DMS79 treated with DMSO at 0.1 percent for 48 hours (cell line): ENCODE measurements around the gene CACNA1C.
A peak's percentile ranks its signal among the peaks of the same experiment; 100 is the strongest.

Experiments
- DNase-seq: peaks from one replicate; lab custom pipeline; 2025; lab: John Stamatoyannopoulos, UW

Gene CACNA1C

DNA sequence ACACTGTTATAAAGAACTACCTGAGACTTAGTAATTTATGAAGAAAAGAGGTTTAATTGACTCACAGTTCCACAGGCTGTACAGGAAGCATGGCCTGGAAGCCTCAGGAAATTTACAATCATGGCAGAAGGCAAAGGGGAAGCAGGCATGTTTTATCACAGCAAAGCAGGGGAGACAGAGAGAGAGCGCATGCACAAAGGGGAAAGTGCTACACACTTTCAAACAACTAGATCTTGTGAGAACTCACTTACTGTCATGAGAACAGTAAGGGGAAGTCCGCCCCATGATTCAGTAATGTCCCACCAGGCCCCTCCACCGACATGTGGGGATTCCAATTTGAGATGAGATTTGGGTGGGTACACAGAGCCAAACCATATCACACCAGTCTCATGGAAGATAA lies 313.9 kb downstream of the CACNA1C start:
- no peak for DNase-seq

DNA sequence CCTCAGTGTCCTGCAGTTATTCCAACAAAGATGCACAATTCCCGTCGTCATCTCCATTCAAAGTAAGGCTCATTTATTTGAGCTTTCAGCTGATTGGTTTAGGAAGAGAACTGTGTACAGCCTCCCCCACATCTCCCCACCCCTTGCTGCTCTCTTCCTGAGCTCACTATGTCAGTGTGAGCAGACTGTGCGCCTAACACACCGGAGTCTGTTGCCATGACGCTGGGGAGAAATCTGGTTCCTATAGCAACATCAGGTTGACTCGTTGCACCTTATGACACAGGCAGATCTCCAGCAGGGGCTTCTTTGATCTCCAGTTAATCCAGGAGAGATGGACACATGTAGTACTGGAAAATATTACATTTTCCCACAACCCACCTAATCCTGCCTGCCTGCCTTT lies 319.4 kb downstream of the CACNA1C start:
- no peak for DNase-seq

DNA sequence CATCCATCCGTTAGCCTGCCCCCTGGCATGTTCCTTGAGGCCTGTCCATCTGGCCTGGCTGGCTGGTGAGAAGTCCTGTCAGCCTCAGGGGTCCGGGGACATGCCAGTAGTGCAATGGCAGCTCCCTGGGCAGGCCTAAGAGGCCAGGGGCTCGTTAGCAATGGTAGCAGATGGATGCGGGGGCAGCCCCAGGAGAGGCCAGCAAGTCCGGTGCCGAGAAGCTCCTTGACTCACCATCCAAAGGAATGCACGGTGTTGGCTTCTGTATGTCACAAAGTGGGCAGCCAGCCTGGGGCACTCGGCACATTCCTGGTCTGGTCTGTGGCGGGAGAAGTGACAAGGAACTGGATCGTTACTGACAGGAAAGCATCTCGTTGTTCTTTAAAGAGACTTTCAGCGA lies 319.9 kb downstream of the CACNA1C start:
- no peak for DNase-seq

DNA sequence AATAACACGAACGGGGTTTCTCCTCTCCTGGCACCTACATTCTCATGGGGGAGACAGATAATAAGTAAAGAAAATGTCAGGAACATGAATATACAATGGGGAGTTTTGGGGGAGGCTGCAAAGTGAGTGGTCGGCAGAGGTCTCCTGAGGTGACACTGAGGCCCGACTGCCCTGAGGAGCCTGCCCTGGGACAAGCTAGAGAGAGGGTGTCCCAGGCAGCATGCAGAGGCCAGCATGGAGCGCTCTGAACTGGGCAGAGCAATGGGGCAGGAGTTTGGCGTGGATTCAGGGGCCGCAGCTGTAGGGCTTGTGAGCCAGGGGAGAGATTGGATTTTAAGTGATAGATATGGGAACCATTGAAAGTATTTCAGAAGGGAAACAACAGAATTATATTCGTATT lies 320.5 kb downstream of the CACNA1C start:
- no peak for DNase-seq

DNA sequence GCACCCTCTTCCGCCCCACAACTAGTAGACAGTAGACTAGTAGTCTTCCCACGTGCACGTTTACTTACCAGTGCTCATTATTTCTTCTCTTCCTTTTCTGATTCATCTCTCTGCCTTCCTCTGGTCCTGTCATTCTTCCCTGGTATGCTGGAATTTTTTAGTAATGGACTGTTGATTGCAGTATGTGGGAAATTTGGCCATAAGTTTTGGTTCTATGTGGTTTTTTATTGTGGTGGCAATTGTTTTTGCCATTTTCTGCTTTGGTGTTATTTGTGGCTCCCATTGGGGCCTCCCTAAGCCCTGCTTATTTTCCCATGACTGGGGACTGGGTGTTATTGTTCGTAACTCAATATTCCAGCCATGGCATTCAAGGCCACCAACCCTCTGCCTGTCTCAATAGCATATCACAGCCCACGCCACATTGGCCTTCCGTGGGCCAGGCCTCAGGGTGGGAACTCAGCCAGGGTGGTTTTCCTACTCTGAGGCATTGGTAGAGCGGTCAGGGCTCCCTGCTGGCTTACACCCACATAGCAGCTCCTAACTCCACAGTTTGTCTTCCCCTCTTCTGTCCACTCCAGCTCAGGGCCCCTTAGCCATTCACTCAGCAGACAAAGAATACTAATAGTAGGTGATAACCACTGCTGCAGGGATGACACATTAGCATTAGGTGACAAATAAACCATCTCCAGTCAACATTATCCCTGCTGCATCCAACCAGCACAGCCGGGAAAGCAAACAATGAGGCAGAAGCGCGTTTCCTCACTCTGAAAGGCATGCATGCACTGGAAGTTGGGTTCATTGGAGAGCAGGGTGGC lies 321.5 kb downstream of the CACNA1C start:
- DNase-seq = no peak

DNA sequence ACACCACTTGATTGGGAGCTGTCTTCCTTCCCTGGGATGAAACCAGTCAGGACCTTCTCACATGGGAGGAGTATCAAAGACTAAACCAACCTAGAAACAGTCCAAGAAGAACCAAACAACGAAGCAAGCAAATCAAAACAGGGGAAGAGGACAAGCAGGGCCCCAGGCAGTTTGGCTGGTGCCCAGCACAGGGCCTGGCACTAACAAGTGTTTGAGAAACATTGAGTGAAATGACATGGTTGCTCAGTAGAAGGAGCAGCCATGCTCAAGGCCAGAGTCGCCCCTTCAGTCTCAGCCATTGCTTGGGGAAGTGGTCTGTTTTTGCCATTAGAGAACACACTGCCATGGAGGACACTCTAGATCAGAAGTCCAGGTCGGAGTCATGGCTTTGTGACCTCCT lies 323.1 kb downstream of the CACNA1C start:
- no peak for DNase-seq

DNA sequence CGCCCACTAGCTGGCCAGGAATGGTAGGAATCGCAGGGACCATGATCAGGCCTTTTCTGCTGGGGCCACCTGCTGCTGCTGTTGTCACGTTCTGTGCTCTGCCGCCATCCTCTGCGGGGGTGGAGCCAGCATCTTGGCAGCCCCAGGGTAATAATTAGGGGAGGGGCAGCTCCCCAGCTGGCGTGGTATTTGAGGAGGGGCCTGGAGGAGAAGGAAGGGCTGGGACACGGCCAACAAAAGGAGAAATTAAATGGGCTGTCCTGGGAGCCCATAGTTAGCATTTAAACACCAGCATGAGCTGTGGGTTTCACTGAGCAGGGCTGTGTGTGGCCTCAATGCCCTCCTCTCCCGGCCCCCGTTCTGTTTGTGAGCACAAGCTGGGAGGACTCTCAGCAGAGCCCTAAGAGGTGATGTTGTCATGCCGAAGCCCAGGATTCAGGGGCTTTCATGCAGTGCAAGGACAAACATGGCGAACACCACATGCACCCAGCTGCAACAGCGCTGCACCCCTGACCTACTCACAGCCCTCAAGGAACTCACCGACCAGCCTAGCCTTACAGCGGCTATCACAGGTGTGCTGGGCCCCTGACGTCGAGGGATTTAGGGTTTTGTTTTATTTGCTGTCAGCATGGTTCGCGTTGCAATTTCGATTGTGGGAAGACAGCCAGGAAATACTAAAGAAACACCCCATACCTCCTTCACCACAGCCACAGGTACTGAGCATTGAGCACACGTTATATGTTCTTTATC lies 324.3 kb downstream of the CACNA1C start:
- no peak for DNase-seq

DNA sequence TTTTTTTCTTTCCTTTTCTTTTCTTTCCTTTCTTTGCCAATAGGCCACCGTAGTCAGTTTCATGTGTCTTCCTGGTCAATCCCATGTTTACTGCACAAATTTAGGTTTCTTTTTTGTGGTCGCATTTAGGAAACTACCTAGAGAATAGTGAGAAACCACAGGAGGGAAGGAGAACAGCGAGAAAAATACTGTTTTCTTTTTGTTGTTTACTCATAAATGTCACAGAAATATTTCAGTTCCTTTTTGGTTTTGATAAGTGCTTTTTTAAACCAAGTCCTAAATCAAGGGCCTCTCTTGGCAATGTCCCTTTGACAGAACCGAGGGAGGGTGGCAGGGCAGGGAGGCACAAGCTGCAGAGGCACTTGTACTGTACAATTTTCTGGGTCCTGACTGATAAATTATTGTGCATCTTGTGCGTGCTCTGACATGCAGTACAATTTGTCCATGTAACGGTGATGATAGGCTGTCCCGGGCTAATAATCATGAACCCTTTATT lies 326.1 kb downstream of the CACNA1C start:
- peak; percentile 37 for DNase-seq

DNA sequence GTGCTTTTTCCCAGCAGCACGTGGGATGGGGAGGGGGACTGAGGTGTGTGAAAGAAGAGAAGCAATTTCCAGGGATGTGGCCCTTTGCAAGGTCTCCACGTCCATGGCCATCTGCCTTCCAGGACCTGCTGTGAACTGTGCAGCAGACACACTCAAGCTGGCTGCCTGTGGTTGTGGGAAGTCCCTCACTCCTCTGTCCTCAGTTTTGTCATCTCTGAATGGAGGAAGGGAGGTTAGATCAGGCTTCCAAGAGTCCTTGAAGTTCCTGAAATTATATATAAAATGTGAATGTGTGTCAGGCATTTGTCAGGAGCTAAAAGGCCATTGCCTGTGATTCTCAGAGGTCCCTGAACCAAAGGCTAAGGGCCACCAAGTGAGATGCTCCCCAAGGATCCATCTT lies 328.2 kb downstream of the CACNA1C start:
- no peak for DNase-seq

DNA sequence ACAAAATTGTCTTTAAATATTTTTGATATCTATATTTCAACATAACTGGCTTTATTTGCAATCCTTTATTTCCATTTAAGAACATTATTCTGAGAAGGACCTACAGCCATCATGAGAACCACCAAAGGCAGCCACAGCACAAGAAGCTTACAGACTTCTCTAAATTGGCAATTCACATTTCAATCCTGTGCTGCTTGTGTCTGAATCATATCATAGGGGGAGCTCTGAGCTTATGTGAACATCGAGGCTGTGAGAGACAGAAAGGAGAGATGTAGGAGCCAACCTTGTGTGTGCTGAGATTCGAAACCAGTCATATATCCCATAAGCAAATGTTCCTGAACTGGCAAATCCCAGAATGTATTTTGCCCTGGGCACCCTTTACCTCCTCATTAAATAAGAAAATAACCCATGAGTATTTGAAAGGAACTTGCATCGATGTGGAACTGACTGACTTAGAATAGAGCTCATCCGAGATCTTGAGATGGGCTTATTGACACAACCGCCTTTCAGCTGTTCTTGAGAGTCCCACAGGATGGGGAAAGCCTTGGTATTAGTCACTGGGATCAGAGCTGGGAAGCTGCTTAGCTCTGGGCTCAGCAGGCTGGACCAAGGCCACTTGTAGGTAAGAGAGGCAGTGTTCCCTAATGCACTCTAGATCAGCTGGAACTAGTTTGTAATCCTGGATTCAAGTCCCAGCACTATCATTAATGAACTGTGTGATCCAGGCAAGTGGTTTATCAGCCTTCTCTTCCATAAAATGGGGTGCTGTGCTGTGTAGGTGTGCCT lies 329.8 kb downstream of the CACNA1C start:
- peak; percentile 29 for DNase-seq

DNA sequence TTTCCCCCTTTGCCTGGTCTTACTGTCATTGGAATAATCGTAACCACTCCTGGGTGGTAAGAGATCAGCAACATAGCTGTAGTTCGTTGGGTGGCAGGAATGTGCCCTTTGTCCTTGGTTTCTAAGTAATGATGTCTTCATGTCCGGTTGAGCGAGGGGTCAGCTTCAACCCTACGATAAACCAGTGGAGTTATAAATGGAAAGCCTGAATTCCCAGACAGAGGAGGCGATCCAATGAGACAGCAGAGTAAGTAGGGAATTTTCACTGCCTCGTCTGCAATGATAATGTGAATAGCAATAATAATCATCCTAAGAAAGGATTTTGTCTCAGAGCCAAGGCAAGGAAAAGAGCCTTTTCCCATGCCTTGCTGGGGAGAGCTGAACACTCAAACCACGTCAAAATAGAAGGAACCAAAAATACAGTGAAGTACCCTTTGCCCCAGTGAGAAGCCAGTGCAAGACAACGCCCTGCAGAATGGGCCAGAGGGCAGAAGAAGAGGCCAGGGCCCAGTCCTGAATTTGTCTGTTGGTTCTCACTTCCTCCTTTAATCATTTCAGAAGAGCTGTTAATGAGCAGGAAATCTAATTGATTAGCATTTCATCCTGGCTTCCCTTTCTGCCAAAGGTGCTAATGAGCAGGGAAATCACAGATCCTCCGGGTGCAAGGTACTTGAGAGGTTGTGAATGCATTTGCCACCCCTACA lies 330.7 kb downstream of the CACNA1C start:
- no peak for DNase-seq

DNA sequence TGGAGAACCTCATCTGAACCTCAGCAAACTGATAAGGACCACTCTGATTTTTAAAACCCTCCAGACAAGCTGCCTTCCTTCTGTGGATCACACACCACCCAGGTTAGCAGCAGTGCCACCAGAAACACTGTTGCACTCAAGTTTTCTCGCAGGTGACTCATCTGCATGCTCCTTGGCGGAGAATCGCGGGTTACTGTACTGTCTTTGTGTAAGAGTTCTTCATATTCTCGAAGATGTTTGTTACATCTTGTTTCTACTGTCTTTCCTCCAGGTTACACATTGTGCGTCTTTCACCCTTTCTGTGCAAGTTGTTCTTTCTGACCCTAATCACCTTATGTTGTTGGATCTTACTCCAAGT lies 331.2 kb downstream of the CACNA1C start:
- no peak for DNase-seq

DNA sequence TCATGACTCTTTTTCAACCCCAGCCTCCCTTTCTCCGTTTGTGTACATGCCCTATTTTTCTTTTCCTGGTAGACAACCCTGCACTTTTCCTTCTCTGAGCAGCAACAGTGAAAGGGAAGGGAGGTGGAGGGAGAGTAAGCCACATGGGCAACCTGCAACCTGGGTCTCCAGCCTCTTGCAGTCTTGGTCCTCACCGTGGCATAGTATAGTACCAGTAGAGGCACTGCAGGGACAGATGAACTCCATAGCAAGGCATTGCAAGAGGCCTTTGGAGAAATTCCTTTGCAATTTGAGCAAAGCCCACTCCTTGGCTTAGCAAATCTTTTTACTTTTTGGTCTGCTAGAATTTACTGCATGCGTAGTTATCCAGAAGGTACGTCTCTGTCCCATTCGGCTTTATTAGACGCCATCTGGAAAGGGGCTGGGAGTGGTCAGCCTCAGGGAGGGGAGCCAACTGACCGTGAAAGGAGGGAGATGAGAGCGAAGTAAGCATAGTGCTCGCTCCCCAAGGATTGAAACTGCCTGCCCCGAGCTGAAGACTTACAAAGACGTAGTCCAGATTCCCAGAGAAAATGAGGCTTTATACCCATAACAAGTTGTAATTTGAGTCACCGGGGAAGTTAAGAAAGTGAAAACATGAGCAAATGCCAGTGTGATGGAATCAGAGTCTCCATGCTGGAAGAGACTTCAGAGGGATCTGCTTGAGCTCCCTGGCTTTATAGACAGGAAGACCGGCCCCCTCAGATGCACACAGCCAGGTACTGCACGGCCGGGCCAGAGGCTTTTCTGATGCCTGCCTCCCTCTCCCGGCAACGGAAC lies 332.0 kb downstream of the CACNA1C start:
- no peak for DNase-seq

DNA sequence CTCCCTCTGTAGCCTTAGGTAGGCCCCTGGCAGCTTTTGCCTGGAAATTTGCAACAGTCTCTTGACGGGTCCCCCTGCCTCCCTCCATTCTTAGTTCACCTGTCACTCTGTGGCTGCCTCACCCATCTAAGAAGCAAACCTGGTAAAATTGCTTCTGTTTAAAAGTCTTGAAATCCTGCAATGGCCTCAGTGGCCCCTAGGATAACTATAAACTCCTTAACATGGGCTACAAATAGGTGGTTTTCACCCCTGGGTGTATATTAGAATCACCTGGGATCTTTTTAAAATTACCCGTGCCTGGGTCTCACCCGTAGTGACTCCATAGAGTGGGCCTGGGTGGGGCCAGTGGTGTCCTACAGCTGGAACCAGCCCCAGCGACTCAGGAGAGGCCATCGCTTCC lies 332.7 kb downstream of the CACNA1C start:
- no peak for DNase-seq

DNA sequence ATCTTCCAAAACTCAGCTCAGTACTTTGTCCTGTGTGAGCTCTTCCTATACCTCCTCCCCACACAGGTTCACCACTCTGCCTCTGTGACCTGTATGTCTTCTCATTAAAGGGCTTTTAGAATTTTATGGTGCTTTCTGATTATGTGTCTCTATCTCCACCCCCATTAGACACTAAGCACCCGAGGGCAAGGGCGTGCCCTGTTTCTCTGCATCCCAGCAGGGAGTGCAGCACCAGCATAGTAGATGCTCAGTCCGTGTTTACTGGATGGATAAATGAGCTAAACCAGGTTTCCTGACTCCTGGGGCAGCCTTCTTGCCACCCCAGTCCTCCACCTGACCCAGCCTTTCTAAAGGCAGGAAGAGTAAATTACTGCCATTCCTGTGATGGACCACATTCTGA lies 333.8 kb downstream of the CACNA1C start:
- no peak for DNase-seq

DNA sequence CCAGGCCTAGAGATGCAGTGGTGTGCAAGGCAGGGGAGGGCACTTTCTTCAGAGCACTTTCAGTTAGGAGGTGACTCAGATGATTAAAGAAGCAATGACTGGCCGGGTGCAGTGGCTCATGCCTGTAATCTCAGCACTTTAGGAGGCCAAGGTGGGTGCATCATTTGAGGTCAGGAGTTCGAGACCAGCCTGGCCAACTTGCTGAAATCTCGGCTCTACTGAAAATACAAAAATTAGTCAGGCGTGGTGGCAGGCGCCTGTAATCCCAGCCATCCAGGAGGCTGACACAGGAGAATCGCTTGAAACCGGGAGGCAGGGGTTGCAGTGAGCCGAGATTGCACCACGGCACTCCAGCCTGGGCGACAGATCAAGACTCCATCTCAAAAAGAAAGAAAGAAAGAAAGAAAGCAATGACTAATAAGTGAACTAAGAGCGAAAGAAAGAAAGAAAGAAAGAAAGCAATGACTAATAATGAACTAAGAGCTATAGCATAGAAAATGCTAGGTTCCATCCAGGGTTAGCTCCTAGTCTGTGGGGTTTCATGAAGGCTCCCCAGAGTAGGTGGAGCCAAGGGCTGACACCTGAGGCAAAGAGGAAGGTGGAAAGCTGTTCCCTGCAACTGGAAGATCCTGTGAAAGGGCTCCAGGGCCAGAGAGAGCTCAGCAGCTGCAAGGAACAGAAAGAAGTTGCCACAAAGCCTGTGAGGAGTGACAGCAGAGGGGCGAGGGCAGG lies 334.5 kb downstream of the CACNA1C start:
- no peak for DNase-seq

DNA sequence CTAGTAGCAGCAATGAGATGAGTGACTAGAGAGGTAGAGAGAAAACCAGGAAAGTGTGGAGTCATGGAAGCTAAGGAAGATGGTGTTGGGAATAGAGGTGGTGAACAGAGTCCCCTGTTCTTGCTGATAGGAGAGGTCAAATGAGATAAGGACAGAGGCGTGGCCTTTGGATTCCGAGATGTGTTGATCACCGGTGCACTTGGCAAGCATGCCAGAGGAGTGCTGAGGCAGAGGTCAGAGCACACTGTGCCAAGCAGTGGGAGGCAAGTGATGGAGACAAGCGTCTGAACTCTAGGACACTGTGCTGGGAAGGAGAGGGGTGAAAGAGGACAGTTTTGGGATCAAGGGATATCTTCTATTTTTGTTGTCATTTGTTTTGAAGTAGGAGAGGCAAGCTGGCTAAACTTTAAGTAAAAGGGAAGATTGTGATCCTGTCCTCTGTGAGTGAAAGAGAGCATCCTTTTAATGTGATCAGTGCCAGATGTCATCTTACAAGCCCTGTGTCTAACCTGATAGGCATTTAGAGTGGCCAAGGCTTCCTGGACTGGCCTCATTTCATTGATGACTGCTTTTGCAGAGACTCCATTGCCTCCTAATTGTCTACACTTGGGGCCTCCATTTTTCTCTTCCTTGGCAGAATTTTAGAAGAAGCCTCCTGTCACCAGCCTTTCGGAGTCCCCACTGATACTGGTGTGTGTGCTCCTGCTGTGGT lies 336.4 kb downstream of the CACNA1C start:
- no peak for DNase-seq

DNA sequence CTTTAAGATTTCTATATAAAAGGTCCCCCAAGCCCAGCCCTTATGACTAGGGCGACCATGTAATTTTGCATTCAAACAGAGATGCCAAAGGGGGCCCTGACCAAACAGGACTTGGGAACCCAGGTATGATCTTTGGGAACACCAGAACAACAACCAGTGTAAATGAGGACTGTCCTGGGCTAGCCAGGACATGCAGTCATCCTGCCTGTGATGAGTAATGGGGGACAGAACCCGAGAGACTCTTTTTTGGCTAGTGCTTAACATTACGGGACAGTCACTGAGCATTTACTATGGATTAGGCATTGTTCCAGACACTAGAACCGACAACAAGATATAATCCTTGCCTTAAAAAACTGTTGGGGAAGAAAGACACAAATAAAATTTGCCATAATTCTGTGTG lies 337.3 kb downstream of the CACNA1C start:
- DNase-seq = no peak

DNA sequence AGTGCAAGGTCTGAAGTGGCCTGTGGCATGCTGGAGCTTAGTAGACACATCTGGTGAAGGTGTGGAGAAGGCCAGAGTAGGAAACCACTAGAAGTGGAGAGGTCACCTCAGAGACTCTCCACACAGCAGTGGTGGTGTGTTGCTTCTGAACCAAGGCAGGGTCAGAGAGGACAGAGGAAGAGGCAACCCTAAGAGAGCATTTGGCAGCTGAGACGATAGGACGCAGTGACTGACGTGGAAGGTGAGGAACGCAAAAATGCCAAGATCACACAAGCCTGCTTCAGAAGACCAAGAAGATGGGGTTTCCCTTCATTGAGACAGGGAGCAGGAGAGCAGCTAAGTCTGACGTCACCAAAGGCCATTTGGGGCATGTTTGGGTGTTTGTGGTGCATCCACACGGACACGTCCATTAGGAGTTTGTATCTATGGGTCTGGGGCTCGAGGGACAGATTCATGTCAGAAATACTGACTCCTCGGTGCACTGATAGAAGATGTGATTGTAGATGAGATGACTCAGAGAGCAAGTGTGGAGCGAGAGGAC lies 338.1 kb downstream of the CACNA1C start:
- no peak for DNase-seq
